Ishikawa (cell line): Measurements from ENCODE around the gene SLC9C2.

Source experiments
- CEBPB ChIP-seq: IDR thresholded peaks from 2 replicates; pipeline ENCODE4 v1.6.1; 2012
- EP300 ChIP-seq: IDR thresholded peaks from 2 replicates; pipeline ENCODE4 v1.6.1; 2012; ENCODE audit warnings: borderline replicate concordance
- FOXM1 ChIP-seq: IDR thresholded peaks from 2 replicates; pipeline ENCODE4 v1.6.1; 2012; ENCODE audit warnings: low read depth, borderline replicate concordance
- RAD21 ChIP-seq: IDR thresholded peaks from 2 replicates; pipeline ENCODE4 v1.6.1; 2012; ENCODE audit warnings: low read depth
- TAF1 ChIP-seq: IDR thresholded peaks from 2 replicates; pipeline ENCODE4 v1.6.1; 2012; ENCODE audit warnings: low read depth, mild to moderate bottlenecking
- YY1 ChIP-seq: IDR thresholded peaks from 2 replicates; pipeline ENCODE4 v1.6.1; 2012; ENCODE audit warnings: low read depth
- ZBTB7A ChIP-seq: IDR thresholded peaks from 2 replicates; pipeline ENCODE4 v1.6.1; 2012; ENCODE audit warnings: low read depth
- TF ChIP-seq, protein P1 (sequence below): IDR thresholded peaks from 2 replicates; pipeline ENCODE4 v1.6.1; 2012; ENCODE audit warnings: low read depth, mild to moderate bottlenecking

DNA sequence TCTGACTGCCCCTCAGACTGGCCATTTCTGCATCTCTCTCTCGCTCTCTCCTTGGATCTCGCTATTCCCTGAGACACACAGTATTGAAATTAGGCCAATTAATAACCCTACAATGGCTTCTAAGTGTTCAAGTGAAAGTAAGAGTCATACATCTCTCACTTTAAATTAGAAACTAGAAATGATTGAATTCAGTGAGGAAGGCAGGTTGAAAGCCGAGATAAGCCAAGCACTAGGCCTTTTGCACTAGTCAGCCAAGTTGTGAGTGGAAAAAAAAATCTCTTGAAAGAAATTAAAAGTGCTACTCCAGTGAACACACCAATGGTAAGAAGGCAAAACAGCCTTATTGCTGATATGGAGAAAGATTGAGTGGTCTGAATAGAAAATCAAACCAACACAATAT, 51.2 kb downstream of the SLC9C2 start:
- TF ChIP-seq, protein P1, sequence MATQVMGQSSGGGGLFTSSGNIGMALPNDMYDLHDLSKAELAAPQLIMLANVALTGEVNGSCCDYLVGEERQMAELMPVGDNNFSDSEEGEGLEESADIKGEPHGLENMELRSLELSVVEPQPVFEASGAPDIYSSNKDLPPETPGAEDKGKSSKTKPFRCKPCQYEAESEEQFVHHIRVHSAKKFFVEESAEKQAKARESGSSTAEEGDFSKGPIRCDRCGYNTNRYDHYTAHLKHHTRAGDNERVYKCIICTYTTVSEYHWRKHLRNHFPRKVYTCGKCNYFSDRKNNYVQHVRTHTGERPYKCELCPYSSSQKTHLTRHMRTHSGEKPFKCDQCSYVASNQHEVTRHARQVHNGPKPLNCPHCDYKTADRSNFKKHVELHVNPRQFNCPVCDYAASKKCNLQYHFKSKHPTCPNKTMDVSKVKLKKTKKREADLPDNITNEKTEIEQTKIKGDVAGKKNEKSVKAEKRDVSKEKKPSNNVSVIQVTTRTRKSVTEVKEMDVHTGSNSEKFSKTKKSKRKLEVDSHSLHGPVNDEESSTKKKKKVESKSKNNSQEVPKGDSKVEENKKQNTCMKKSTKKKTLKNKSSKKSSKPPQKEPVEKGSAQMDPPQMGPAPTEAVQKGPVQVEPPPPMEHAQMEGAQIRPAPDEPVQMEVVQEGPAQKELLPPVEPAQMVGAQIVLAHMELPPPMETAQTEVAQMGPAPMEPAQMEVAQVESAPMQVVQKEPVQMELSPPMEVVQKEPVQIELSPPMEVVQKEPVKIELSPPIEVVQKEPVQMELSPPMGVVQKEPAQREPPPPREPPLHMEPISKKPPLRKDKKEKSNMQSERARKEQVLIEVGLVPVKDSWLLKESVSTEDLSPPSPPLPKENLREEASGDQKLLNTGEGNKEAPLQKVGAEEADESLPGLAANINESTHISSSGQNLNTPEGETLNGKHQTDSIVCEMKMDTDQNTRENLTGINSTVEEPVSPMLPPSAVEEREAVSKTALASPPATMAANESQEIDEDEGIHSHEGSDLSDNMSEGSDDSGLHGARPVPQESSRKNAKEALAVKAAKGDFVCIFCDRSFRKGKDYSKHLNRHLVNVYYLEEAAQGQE, result no peak
- TF ChIP-seq RAD21, result no peak
- TF ChIP-seq EP300, result no peak
- no peak for TF ChIP-seq TAF1
- TF ChIP-seq FOXM1, result no peak
- no peak for TF ChIP-seq CEBPB
- no peak for TF ChIP-seq ZBTB7A
- no peak for TF ChIP-seq YY1
